ENCODE results near the gene ZFAND3. TPM values are rescaled to one million over a fixed set of nuclear protein-coding genes. Genes with fewer than 3 reads are reported as not detected.

Gene ZFAND3
- total and polyA plus RNA-seq, 2 experiments from 2014 or later: 16.9 to 28.2 TPM

- no peak overlapping the region for H3K4me3 Mint-ChIP-seq
These were observed 284.4 kb downstream of the ZFAND3 start for GRCh38 chr6:38103921-38104320.

More at GRCh38 chr6:38103921-38104320, 284.4 kb downstream of the ZFAND3 start:
- Histone ChIP-seq H3K36me3 (ENCODE audit: insufficient read depth) (no peaks in the 10 kb centered on the region), H3F3A (replicated peaks; ENCODE audit: low read depth) (no peaks in the 10 kb centered on the region), H3K4me2 (no peak overlapping the region), H3K9me2 (ENCODE audit: insufficient read depth) (no peaks in the 10 kb centered on the region), H4K20me1 (replicated peaks; ENCODE audit: insufficient read depth) (no peaks in the 10 kb centered on the region; the same call in 1 of the 2 replicates), H3K27ac (ENCODE audit: low read depth) (no peak overlapping the region), H3K4me1 (ENCODE audit: insufficient read depth) (no peaks in the 10 kb centered on the region), H3K4me3 (no peak overlapping the region), H3K79me2 (replicated peaks; ENCODE audit: insufficient read depth) (no peaks in the 10 kb centered on the region; the same call in 1 of the 2 replicates), H2AFZ (no peak overlapping the region), H3K27me3 (ENCODE audit: insufficient read depth) (no peaks in the 10 kb centered on the region)
- DNase-seq (ENCODE audit: low spot score) (no peak), ATAC-seq (no peak)
- no peaks in the 10 kb centered on the region for H3K9me3 Mint-ChIP-seq
- no peak for TF ChIP-seq EZH2phosphoT487 (IDR thresholded peaks at IDR 0.05; ENCODE audit: unreplicated experiment)
- TF ChIP-seq ZNF114 (CRISPR knock-in tag; IDR thresholded peaks at IDR 0.05): no peak
- no peak for TF ChIP-seq CTCF (conservative IDR thresholded peaks at IDR 0.05; ENCODE audit: low read depth in 2 of 2)
- no peak for TF ChIP-seq CREB1 (CRISPR knock-in tag; IDR thresholded peaks at IDR 0.05; ENCODE audit: low read depth)
- TF ChIP-seq STAT1 (IDR thresholded peaks at IDR 0.05; ENCODE audit: unreplicated experiment): no peak
- TF ChIP-seq REST (IDR thresholded peaks at IDR 0.05; ENCODE audit: unreplicated experiment): no peak
- TF ChIP-seq EZH2 (IDR thresholded peaks at IDR 0.05; ENCODE audit: low read depth, unreplicated experiment): no peak
- H3K4me1 Mint-ChIP-seq: no peaks in the 10 kb centered on the region
- H3K36me3 Mint-ChIP-seq (ENCODE audit: low read depth): no peaks in the 10 kb centered on the region; the same call in 2 of the 3 replicates
- H3K27me3 Mint-ChIP-seq (ENCODE audit: insufficient read depth, low read depth, poor library complexity): no peaks in the 10 kb centered on the region
- no peak overlapping the region for H3K27ac Mint-ChIP-seq

All from GM23338 (cell line).